ENCODE data around the gene GPR142.

Gene GPR142

GRCh38 chr17:74408262-74408661 is 41.0 kb downstream of the GPR142 start:
- no peak for ATAC-seq
- TF ChIP-seq ZFP3 (CRISPR knock-in tag; IDR thresholded peaks at IDR 0.05) (no peak), ZNF8 (CRISPR knock-in tag; IDR thresholded peaks at IDR 0.05) (no peak), ZNF70 (CRISPR knock-in tag; IDR thresholded peaks at IDR 0.05) (no peak)
- TF ChIP-seq, protein P1, sequence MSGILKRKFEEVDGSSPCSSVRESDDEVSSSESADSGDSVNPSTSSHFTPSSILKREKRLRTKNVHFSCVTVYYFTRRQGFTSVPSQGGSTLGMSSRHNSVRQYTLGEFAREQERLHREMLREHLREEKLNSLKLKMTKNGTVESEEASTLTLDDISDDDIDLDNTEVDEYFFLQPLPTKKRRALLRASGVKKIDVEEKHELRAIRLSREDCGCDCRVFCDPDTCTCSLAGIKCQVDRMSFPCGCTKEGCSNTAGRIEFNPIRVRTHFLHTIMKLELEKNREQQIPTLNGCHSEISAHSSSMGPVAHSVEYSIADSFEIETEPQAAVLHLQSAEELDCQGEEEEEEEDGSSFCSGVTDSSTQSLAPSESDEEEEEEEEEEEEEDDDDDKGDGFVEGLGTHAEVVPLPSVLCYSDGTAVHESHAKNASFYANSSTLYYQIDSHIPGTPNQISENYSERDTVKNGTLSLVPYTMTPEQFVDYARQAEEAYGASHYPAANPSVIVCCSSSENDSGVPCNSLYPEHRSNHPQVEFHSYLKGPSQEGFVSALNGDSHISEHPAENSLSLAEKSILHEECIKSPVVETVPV (CRISPR knock-in tag; IDR thresholded peaks at IDR 0.05), result no peak

DNA sequence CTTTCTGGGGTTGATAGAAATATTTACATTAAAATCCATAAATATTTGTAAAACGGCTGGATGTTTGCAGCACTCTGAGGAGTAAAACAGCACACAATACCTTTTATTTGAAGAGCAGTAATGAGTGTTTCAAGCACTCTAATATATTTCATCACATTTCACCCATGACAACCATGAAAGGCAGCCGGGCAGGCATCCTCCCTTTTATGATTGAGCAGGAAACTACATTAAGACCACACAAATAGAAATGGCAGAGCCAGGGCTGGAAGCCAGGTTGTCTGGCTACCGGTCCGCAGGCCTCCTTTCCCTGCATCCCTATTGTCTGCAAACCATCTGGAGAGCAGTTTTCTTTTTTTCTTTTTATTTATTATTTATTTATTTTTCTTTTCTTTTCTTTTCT is 41.5 kb downstream of the GPR142 start:
- no peak for ATAC-seq
- TF ChIP-seq ZC3H10 (CRISPR knock-in tag; IDR thresholded peaks at IDR 0.05), result no peak
- TF ChIP-seq POU6F1 (CRISPR knock-in tag; IDR thresholded peaks at IDR 0.05; ENCODE audit: borderline replicate concordance, low read depth), result no peak
- TF ChIP-seq OSR1 (CRISPR knock-in tag; IDR thresholded peaks at IDR 0.05), result no peak
- no peak for TF ChIP-seq PATZ1 (CRISPR knock-in tag; IDR thresholded peaks at IDR 0.05; ENCODE audit: borderline replicate concordance)
- no peak for TF ChIP-seq ESRRG (CRISPR knock-in tag; IDR thresholded peaks at IDR 0.05)
- TF ChIP-seq ZFP3 (CRISPR knock-in tag; IDR thresholded peaks at IDR 0.05), result no peak

DNA sequence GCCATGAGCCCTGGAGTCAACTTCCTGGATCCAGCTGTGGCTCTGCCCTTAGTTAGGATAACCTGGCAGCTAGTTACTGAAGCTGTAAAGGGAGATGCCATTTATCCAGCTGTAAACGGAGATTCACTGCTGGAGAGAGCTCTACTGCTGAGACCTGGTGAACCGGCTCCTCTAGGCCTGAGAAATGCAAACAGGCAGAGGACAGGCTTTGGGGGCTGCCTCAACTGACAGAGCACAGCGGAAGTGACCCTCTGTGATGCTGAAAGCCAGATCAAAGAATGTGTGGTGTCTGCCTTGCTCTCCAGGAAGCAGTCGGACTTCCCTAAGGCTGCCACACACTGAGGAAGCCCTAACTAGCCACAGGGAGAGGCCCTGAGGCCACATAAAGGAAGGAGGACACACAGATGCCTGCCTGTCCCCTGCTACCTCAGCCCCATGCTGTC is 42.7 kb downstream of the GPR142 start:
- ATAC-seq, result no peak
- TF ChIP-seq GLIS3 (CRISPR knock-in tag; IDR thresholded peaks at IDR 0.05), result no peak
- TF ChIP-seq, protein P2, sequence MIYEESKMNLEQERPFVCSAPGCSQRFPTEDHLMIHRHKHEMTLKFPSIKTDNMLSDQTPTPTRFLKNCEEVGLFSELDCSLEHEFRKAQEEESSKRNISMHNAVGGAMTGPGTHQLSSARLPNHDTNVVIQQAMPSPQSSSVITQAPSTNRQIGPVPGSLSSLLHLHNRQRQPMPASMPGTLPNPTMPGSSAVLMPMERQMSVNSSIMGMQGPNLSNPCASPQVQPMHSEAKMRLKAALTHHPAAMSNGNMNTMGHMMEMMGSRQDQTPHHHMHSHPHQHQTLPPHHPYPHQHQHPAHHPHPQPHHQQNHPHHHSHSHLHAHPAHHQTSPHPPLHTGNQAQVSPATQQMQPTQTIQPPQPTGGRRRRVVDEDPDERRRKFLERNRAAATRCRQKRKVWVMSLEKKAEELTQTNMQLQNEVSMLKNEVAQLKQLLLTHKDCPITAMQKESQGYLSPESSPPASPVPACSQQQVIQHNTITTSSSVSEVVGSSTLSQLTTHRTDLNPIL (CRISPR knock-in tag; IDR thresholded peaks at IDR 0.05; ENCODE audit: low read depth), result no peak
- no peak for TF ChIP-seq OSR1 (CRISPR knock-in tag; IDR thresholded peaks at IDR 0.05)
- no peak for TF ChIP-seq ZNF565 (CRISPR knock-in tag; conservative IDR thresholded peaks at IDR 0.05; ENCODE audit: low read depth)
- no peak for TF ChIP-seq ARNTL (CRISPR knock-in tag; IDR thresholded peaks at IDR 0.05; ENCODE audit: borderline replicate concordance, low read depth)
- TF ChIP-seq PATZ1 (CRISPR knock-in tag; IDR thresholded peaks at IDR 0.05; ENCODE audit: borderline replicate concordance), result no peak
- TF ChIP-seq ISL1 (CRISPR knock-in tag; IDR thresholded peaks at IDR 0.05), result no peak
- TF ChIP-seq TOX (CRISPR knock-in tag; IDR thresholded peaks at IDR 0.05; ENCODE audit: borderline replicate concordance), result no peak
- TF ChIP-seq ZNF70 (CRISPR knock-in tag; IDR thresholded peaks at IDR 0.05), result no peak
- TF ChIP-seq POU6F1 (CRISPR knock-in tag; IDR thresholded peaks at IDR 0.05; ENCODE audit: borderline replicate concordance, low read depth), result no peak
- no peak for TF ChIP-seq SNAI2 (CRISPR knock-in tag; IDR thresholded peaks at IDR 0.05)

DNA sequence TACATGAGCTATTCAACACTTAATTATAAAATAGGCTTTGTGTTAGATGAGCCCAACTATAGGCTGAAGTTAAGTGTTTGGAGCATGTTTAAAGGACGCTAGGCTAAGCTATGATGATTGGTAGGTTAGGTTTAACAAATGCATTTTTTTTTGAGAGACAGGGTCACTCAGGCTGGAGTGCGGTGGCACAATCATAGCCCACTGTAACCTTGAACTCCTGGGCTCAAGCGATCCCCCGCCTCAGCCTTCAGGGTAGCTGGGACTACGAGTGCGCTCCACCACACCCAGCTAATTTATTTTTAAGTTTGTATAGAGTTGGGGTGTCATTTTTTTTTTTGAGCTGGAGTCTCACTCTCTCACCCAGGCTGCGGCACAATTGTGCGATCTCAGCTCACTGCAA is 45.3 kb downstream of the GPR142 start:
- ATAC-seq, result no peak

More for the DNA sequence above, 45.3 kb downstream of the GPR142 start:
- TF ChIP-seq TSHZ2 (CRISPR knock-in tag; IDR thresholded peaks at IDR 0.05) (no peak), ZC3H10 (CRISPR knock-in tag; IDR thresholded peaks at IDR 0.05) (no peak), ESRRG (CRISPR knock-in tag; IDR thresholded peaks at IDR 0.05) (no peak), ISL1 (CRISPR knock-in tag; IDR thresholded peaks at IDR 0.05) (no peak), ZFP3 (CRISPR knock-in tag; IDR thresholded peaks at IDR 0.05) (no peak), TOX (CRISPR knock-in tag; IDR thresholded peaks at IDR 0.05; ENCODE audit: borderline replicate concordance) (no peak), ZFP30 (CRISPR knock-in tag; IDR thresholded peaks at IDR 0.05) (no peak), OSR1 (CRISPR knock-in tag; IDR thresholded peaks at IDR 0.05) (no peak), RARB (CRISPR knock-in tag; IDR thresholded peaks at IDR 0.05) (no peak)
- TF ChIP-seq, protein P2 (CRISPR knock-in tag; IDR thresholded peaks at IDR 0.05; ENCODE audit: low read depth), result no peak
